ENCODE data around the gene SHTN1.

DNA sequence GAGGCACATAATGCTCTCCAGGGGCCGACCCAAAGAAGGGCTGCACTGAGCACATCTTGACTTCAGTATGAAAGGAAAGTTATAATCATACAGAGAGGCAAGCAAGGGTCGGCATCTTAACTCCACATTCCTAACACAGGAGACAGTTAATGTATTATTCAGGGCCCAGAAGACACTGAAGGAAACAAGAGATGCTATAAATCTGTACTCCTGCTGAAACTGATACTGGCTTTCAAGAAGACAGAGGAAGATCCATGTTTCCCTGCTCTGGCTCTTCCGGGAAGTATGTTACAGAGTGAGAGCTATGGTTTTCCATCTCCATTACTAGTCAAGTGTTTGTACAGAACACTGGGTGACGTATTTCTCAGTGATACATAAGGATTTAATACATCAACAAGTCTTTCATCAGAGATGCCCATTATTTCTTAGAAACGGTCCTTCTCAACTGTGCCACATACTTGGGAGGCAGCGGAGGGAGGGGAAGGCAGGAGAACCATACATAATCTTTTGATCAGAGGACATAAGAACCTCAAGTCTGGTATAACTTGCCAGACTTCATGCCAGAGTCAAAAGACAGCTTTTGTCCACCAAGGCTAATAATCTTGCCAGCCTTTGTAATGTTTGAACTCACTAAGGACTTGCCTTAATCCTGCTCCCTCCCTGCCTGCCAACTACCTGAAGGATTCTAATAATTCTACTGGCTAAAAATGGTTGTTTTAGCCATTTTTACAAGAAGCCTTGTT lies 97.6 kb downstream of the SHTN1 start:
- TF ChIP-seq, protein P1, sequence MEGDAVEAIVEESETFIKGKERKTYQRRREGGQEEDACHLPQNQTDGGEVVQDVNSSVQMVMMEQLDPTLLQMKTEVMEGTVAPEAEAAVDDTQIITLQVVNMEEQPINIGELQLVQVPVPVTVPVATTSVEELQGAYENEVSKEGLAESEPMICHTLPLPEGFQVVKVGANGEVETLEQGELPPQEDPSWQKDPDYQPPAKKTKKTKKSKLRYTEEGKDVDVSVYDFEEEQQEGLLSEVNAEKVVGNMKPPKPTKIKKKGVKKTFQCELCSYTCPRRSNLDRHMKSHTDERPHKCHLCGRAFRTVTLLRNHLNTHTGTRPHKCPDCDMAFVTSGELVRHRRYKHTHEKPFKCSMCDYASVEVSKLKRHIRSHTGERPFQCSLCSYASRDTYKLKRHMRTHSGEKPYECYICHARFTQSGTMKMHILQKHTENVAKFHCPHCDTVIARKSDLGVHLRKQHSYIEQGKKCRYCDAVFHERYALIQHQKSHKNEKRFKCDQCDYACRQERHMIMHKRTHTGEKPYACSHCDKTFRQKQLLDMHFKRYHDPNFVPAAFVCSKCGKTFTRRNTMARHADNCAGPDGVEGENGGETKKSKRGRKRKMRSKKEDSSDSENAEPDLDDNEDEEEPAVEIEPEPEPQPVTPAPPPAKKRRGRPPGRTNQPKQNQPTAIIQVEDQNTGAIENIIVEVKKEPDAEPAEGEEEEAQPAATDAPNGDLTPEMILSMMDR (IDR thresholded peaks at IDR 0.05; ENCODE audit: insufficient read depth, low read length) = no peak
- TF ChIP-seq, protein P2, sequence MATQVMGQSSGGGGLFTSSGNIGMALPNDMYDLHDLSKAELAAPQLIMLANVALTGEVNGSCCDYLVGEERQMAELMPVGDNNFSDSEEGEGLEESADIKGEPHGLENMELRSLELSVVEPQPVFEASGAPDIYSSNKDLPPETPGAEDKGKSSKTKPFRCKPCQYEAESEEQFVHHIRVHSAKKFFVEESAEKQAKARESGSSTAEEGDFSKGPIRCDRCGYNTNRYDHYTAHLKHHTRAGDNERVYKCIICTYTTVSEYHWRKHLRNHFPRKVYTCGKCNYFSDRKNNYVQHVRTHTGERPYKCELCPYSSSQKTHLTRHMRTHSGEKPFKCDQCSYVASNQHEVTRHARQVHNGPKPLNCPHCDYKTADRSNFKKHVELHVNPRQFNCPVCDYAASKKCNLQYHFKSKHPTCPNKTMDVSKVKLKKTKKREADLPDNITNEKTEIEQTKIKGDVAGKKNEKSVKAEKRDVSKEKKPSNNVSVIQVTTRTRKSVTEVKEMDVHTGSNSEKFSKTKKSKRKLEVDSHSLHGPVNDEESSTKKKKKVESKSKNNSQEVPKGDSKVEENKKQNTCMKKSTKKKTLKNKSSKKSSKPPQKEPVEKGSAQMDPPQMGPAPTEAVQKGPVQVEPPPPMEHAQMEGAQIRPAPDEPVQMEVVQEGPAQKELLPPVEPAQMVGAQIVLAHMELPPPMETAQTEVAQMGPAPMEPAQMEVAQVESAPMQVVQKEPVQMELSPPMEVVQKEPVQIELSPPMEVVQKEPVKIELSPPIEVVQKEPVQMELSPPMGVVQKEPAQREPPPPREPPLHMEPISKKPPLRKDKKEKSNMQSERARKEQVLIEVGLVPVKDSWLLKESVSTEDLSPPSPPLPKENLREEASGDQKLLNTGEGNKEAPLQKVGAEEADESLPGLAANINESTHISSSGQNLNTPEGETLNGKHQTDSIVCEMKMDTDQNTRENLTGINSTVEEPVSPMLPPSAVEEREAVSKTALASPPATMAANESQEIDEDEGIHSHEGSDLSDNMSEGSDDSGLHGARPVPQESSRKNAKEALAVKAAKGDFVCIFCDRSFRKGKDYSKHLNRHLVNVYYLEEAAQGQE (IDR thresholded peaks at IDR 0.05; ENCODE audit: insufficient replicate concordance, low read depth) = no peak
- TF ChIP-seq POLR2AphosphoS5 (IDR thresholded peaks at IDR 0.05; ENCODE audit: low read depth) (no peak), GABPA (IDR thresholded peaks at IDR 0.05; ENCODE audit: low read depth) (no peak), SPI1 (IDR thresholded peaks at IDR 0.05; ENCODE audit: borderline replicate concordance, low read depth) (no peak)
